Nephron progenitor cell (in vitro differentiated cells): ENCODE measurements around the gene MAST4.

Experiments
- DNase-seq: peaks from one replicate; pipeline ENCODE4 v3.0.0; 2021
- H3K27ac Mint-ChIP-seq: 2 replicates; pipeline ENCODE4 v1.8.0; 2021; ENCODE audit warnings: mild to moderate bottlenecking, moderate library complexity, mixed read lengths
- H3K27me3 Mint-ChIP-seq: 2 replicates; pipeline ENCODE4 v1.8.0; 2021; ENCODE audit warnings: mild to moderate bottlenecking, low read depth, mixed read lengths; ENCODE audit not compliant: poor library complexity
- H3K36me3 Mint-ChIP-seq: 2 replicates; pipeline ENCODE4 v1.8.0; 2021; ENCODE audit warnings: low read depth, mixed read lengths
- H3K4me1 Mint-ChIP-seq: 2 replicates; pipeline ENCODE4 v1.8.0; 2021; ENCODE audit warnings: mixed read lengths
- H3K4me3 Mint-ChIP-seq: 2 replicates; pipeline ENCODE4 v1.8.0; 2021; ENCODE audit warnings: mild to moderate bottlenecking, moderate library complexity, mixed read lengths
- H3K9me3 Mint-ChIP-seq: 2 replicates; pipeline ENCODE4 v1.8.0; 2021; ENCODE audit warnings: mild to moderate bottlenecking, moderate library complexity, mixed read lengths
- CTCF ChIP-seq: fragments of 200-600 bp; sonication (generic); IDR thresholded peaks from 2 replicates; pipeline ENCODE4 v1.5.0; 2021; ENCODE audit warnings: antibody characterized with exemption

MAST4 gene

GRCh38 chr5:66993882-66994281 lies 397.7 kb downstream of the MAST4 start:
- Mint-ChIP-seq H3K9me3 (no peaks in the 10 kb centered on the region), H3K36me3 (no peaks in the 10 kb centered on the region), H3K27ac (no peak overlapping the region), H3K4me3 (no peak overlapping the region), H3K4me1 (peaks cover 46% of the 10 kb centered on the region), H3K27me3 (no peaks in the 10 kb centered on the region)
- no peak for TF ChIP-seq CTCF
- DNase-seq, result no peak

GRCh38 chr5:66994790-66995189 lies 398.6 kb downstream of the MAST4 start:
- no peaks in the 10 kb centered on the region for H3K27me3 Mint-ChIP-seq
- H3K9me3 Mint-ChIP-seq, result no peaks in the 10 kb centered on the region
- TF ChIP-seq CTCF, result no peak
- H3K36me3 Mint-ChIP-seq, result no peaks in the 10 kb centered on the region
- peaks cover 40% of the 10 kb centered on the region for H3K4me1 Mint-ChIP-seq
- DNase-seq, result no peak
- H3K4me3 Mint-ChIP-seq, result no peak overlapping the region
- H3K27ac Mint-ChIP-seq, result no peak overlapping the region

GRCh38 chr5:67000794-67001475 lies 404.7 kb downstream of the MAST4 start:
- H3K36me3 Mint-ChIP-seq, result no peaks in the 10 kb centered on the region
- no peak overlapping the region for H3K27ac Mint-ChIP-seq
- no peaks in the 10 kb centered on the region for H3K9me3 Mint-ChIP-seq
- DNase-seq, result no peak
- peaks cover 26% of the 10 kb centered on the region for H3K4me1 Mint-ChIP-seq
- H3K27me3 Mint-ChIP-seq, result peaks cover 4% of the 10 kb centered on the region
- H3K4me3 Mint-ChIP-seq, result no peak overlapping the region
- TF ChIP-seq CTCF, result no peak

GRCh38 chr5:67002832-67003684 lies 406.9 kb downstream of the MAST4 start:
- Mint-ChIP-seq H3K27ac (no peak overlapping the region), H3K27me3 (peaks cover 4% of the 10 kb centered on the region), H3K4me3 (peak overlapping the region; percentile 77), H3K9me3 (no peaks in the 10 kb centered on the region), H3K36me3 (no peaks in the 10 kb centered on the region), H3K4me1 (peaks cover 45% of the 10 kb centered on the region)
- DNase-seq, result no peak
- TF ChIP-seq CTCF, result no peak

- Mint-ChIP-seq H3K27me3 (peaks cover 4% of the 10 kb centered on the region), H3K36me3 (no peaks in the 10 kb centered on the region), H3K27ac (no peak overlapping the region), H3K4me3 (peak overlapping the region; percentile 77), H3K9me3 (no peaks in the 10 kb centered on the region), H3K4me1 (peaks cover 48% of the 10 kb centered on the region)
- no peak for TF ChIP-seq CTCF
- no peak for DNase-seq
Measured at GRCh38 chr5:67003685-67003934, 407.4 kb downstream of the MAST4 start.
